Ishikawa (cell line): ENCODE measurements around the gene COX7B2.

Source experiments
- CEBPB ChIP-seq: IDR thresholded peaks from 2 replicates; pipeline ENCODE4 v1.6.1; 2012
- CREB1 ChIP-seq: IDR thresholded peaks from 2 replicates; pipeline ENCODE4 v1.6.1; 2012; ENCODE audit warnings: low read depth
- EP300 ChIP-seq: IDR thresholded peaks from 2 replicates; pipeline ENCODE4 v1.6.1; 2012; ENCODE audit warnings: borderline replicate concordance
- MAX ChIP-seq: IDR thresholded peaks from 2 replicates; pipeline ENCODE4 v1.6.1; 2012
- NFIC ChIP-seq: IDR thresholded peaks from 2 replicates; pipeline ENCODE4 v1.6.1; 2012
- RAD21 ChIP-seq: IDR thresholded peaks from 2 replicates; pipeline ENCODE4 v1.6.1; 2012; ENCODE audit warnings: low read depth
- REST ChIP-seq: IDR thresholded peaks from 2 replicates; pipeline ENCODE4 v1.6.1; 2012; ENCODE audit warnings: low read depth, mild to moderate bottlenecking
- TAF1 ChIP-seq: IDR thresholded peaks from 2 replicates; pipeline ENCODE4 v1.6.1; 2012; ENCODE audit warnings: low read depth, mild to moderate bottlenecking
- TCF12 ChIP-seq: IDR thresholded peaks from 2 replicates; pipeline ENCODE4 v1.6.1; 2012; ENCODE audit warnings: low read depth
- USF1 ChIP-seq: IDR thresholded peaks from 2 replicates; pipeline ENCODE4 v1.6.1; 2012
- YY1 ChIP-seq: IDR thresholded peaks from 2 replicates; pipeline ENCODE4 v1.6.1; 2012; ENCODE audit warnings: low read depth
- ZBTB7A ChIP-seq: IDR thresholded peaks from 2 replicates; pipeline ENCODE4 v1.6.1; 2012; ENCODE audit warnings: low read depth

GRCh38 chr4:46937493-46937892, 28.4 kb upstream of the COX7B2 start:
- TF ChIP-seq EP300 (no peak), TCF12 (no peak), RAD21 (no peak), USF1 (no peak), YY1 (no peak), REST (no peak), MAX (no peak), TAF1 (no peak), CEBPB (no peak), CREB1 (no peak), NFIC (no peak), ZBTB7A (no peak)
